ENCODE measurements around the gene TIMM50. TPM values are rescaled to one million over a fixed set of nuclear protein-coding genes. Genes with fewer than 3 reads are reported as not detected.
A peak's percentile ranks its signal among the peaks of the same experiment; 100 is the strongest.
"Not testable (repeated sequence)": the region's sequence is repeated elsewhere in the genome, so short reads cannot be mapped to it uniquely, and the experiment has no call there.

The TIMM50 gene
- total RNA-seq (2014; rRNA removed; shearing (Covaris generic); ENCODE audit: low replicate concordance): 166 and 218 TPM in 2 replicates

- Histone ChIP-seq H3K36me3 (peaks cover 54% of the 10 kb centered on the region), H3K9me3 (no peaks in the 10 kb centered on the region), H3K27me3 (no peaks in the 10 kb centered on the region), H3K4me3 (peak within 1 kb of the TSS; percentile 100)
- peak; percentile 98 for DNase-seq
Measured at GRCh38 chr19:39480337-39481228, at the start of gene TIMM50. Gene TIMM50 (plus strand): TSS chr19:39480838. CDS start chr19:39480854, 16 bp downstream.

- H3K9me3 ChIP-seq: no peaks in the 10 kb centered on the region
- DNase-seq: no peak
- H3K27me3 ChIP-seq: no peaks in the 10 kb centered on the region
- peaks cover 46% of the 10 kb centered on the region for H3K36me3 ChIP-seq
- H3K4me3 ChIP-seq: no peak overlapping the region
Measured at GRCh38 chr19:39432677-39433025, 48.0 kb upstream of the TIMM50 start.

GRCh38 chr19:39433480-39434079 is 47.1 kb upstream of the TIMM50 start:
- H3K27me3 ChIP-seq: no peaks in the 10 kb centered on the region
- peaks cover 46% of the 10 kb centered on the region for H3K36me3 ChIP-seq
- H3K9me3 ChIP-seq: no peaks in the 10 kb centered on the region
- DNase-seq: no peak
- H3K4me3 ChIP-seq: no peak overlapping the region

- no peaks in the 10 kb centered on the region for H3K27me3 ChIP-seq
- peaks cover 46% of the 10 kb centered on the region for H3K36me3 ChIP-seq
- H3K4me3 ChIP-seq: peak overlapping the region; percentile 96
- no peaks in the 10 kb centered on the region for H3K9me3 ChIP-seq
- DNase-seq: no peak
Measured at GRCh38 chr19:39434123-39435076, 46.2 kb upstream of the TIMM50 start.

GRCh38 chr19:39435499-39436349 is 44.9 kb upstream of the TIMM50 start, which contains the start of gene RPS16:
Gene RPS16 (minus strand): TSS chr19:39435949. CDS start chr19:39435895, 54 bp downstream.
- Histone ChIP-seq H3K27me3 (no peaks in the 10 kb centered on the region), H3K9me3 (no peaks in the 10 kb centered on the region), H3K36me3 (peaks cover 46% of the 10 kb centered on the region), H3K4me3 (peak within 1 kb of the TSS; percentile 96)
- peak; percentile 99 for DNase-seq

GRCh38 chr19:39436350-39436716 is 44.3 kb upstream of the TIMM50 start:
- peak overlapping the region; percentile 96 for H3K4me3 ChIP-seq
- H3K27me3 ChIP-seq: no peaks in the 10 kb centered on the region
- no peaks in the 10 kb centered on the region for H3K9me3 ChIP-seq
- no peak for DNase-seq
- H3K36me3 ChIP-seq: peaks cover 41% of the 10 kb centered on the region

GRCh38 chr19:39438270-39438934 is 42.2 kb upstream of the TIMM50 start:
- DNase-seq: no peak
- no peak overlapping the region for H3K4me3 ChIP-seq
- H3K9me3 ChIP-seq: no peaks in the 10 kb centered on the region
- peaks cover 23% of the 10 kb centered on the region for H3K36me3 ChIP-seq
- H3K27me3 ChIP-seq: no peaks in the 10 kb centered on the region

GRCh38 chr19:39444598-39445195 is 35.9 kb upstream of the TIMM50 start:
- Histone ChIP-seq H3K4me3 (peak overlapping the region; percentile 95), H3K9me3 (no peaks in the 10 kb centered on the region; the same call in 1 of the 2 replicates), H3K27me3 (no peaks in the 10 kb centered on the region), H3K36me3 (peaks cover 25% of the 10 kb centered on the region)
- DNase-seq: no peak

GRCh38 chr19:39445196-39446111 is 35.2 kb upstream of the TIMM50 start, which contains the start of gene SUPT5H:
Gene SUPT5H (plus strand): TSS chr19:39445582. CDS start chr19:39445891, 309 bp downstream.
- Histone ChIP-seq H3K27me3 (no peaks in the 10 kb centered on the region), H3K4me3 (peak within 1 kb of the TSS; percentile 95), H3K36me3 (peaks cover 29% of the 10 kb centered on the region), H3K9me3 (no peaks in the 10 kb centered on the region; the same call in 1 of the 2 replicates)
- peak; percentile 98 for DNase-seq

GRCh38 chr19:39446365-39447084 is 34.1 kb upstream of the TIMM50 start:
- Histone ChIP-seq H3K36me3 (peaks cover 33% of the 10 kb centered on the region), H3K4me3 (peak overlapping the region; percentile 95), H3K9me3 (no peaks in the 10 kb centered on the region; the same call in 1 of the 2 replicates), H3K27me3 (no peaks in the 10 kb centered on the region)
- no peak for DNase-seq

GRCh38 chr19:39448271-39448670 is 32.4 kb upstream of the TIMM50 start:
- no peak for DNase-seq
- H3K27me3 ChIP-seq: no peaks in the 10 kb centered on the region
- H3K9me3 ChIP-seq: no peaks in the 10 kb centered on the region; the same call in 1 of the 2 replicates
- H3K36me3 ChIP-seq: peaks cover 47% of the 10 kb centered on the region
- H3K4me3 ChIP-seq: no peak overlapping the region

GRCh38 chr19:39449116-39449797 is 31.4 kb upstream of the TIMM50 start:
- DNase-seq: no peak
- no peaks in the 10 kb centered on the region for H3K27me3 ChIP-seq

GRCh38 chr19:39451257-39451656 is 29.4 kb upstream of the TIMM50 start:
- not testable (repeated sequence) for H3K4me3 ChIP-seq, H3K27me3 ChIP-seq, H3K9me3 ChIP-seq, DNase-seq
- H3K36me3 ChIP-seq: peaks cover 62% of the 10 kb centered on the region

More at GRCh38 chr19:39449116-39449797, 31.4 kb upstream of the TIMM50 start:
- H3K4me3 ChIP-seq: no peak overlapping the region
- H3K9me3 ChIP-seq: no peaks in the 10 kb centered on the region; the same call in 1 of the 2 replicates
- peaks cover 55% of the 10 kb centered on the region for H3K36me3 ChIP-seq

Data from MG63 (cell line).